Epidermal melanocyte (primary cell): ENCODE results near the gene RNF215.

Experiments
- DNase-seq: peaks from one replicate; pipeline ENCODE4 v3.0.0; 2011; ENCODE audit warnings: low spot score; ENCODE audit not compliant: insufficient read length

Gene RNF215

DNA sequence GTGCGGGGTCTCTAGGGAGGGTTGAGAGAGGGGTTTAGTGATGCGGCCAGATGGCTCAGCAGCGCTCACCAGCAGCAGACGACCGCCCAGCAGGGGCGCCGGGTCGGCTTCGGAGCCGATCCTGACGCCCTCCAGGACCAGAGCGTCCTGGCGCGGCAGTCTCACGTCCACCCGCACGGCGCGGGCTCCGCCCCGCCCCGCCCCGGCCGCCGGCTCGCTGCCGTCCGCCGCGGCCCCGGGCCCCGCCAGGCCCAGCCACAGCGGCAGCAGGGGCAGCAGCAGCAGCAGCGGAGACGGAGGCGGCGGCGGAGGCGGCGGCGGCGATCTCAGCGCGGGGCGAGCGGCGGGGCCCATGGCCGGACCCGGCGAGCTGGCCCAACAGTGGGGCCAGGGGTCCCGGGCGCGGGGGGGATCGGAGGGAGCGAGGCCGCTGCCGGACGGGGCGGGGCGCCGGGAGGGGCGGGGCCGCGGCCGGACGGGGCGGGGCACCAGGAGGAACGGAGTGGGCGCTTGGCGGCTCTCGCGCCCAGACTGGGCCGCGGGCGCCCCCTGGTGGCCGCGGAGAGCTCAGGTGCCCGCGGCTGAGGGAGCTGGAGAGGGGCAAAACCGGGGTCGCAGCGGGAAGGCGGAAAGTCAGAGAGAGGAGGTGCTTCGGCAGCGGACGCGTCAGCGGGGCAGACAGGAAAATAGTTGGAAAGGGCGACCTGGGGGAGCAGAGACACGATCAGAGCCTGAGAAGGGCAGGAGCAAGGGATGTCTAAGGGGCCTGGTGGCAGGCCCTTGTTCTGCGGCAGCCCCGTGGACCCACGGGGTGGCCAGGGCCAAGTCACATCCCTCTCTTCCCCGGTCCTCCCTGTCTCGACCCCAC lies at the start of gene RNF215:
Gene RNF215 (minus strand): TSS at position 452 of the 868 bp plus-strand sequence. CDS start 98 bp downstream, at position 354.
- peak; percentile 89 for DNase-seq

DNA sequence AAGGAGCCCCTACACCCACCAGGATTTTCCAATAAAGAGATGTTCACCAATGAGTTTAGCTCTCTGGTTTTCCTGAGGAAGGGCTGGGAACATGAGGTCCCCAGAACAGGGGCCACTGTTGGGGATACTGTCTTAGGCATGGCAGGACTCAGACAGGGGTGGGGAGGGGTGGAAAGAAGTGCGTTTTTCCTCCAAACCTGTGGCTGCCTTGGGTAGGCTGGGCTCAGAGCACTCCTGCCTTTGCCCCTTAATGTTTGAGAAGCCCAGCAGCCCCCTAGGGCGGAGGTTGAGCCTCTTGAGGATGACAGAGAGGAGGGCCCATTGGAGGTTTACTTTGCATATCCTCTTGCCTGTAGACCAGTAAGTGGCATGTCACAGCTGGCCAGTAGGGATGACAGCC lies 49.0 kb upstream of the RNF215 start:
- DNase-seq, result no peak

DNA sequence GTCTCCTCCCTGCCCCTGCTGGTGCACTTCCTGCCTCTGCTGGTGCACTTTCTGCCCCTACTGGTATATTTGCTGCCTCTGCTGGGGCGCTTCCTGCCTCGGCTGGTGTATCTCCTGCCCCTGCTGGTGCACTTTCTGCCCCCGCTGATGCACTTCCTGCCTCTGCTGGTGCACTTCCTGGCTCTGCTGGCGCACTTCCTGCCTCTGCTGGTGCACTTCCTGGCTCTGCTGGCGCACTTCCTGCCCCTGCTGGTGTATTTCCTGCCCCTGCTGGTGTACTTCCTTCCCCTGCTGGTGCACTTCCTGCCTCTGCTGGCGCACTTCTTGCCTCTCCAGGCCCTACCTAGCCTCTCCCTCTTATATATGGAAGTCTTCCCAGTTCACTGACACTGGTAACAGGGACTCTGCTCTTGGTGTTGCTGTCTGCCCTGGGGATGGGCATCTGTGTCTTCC lies 48.5 kb upstream of the RNF215 start:
- no peak for DNase-seq

DNA sequence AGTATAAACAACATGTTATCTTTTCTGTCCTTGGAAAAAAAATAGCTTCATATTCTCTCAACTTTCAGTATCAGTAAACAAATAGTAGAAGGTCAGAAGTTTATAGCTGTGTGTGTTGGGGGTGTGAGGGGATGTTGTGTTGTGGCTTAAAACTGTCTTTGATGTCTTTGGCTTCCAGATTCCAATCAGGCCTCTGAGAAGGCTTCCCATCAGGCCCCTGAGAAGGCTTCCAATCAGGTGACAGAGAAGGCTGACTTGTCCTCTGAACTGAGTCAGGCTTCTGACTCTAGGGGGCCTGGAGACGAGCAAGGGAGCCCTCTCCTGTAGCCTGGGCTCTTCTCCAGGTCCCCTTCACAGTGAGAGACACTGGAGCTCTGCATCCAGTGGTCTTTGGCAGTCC lies 47.6 kb upstream of the RNF215 start:
- no peak for DNase-seq

DNA sequence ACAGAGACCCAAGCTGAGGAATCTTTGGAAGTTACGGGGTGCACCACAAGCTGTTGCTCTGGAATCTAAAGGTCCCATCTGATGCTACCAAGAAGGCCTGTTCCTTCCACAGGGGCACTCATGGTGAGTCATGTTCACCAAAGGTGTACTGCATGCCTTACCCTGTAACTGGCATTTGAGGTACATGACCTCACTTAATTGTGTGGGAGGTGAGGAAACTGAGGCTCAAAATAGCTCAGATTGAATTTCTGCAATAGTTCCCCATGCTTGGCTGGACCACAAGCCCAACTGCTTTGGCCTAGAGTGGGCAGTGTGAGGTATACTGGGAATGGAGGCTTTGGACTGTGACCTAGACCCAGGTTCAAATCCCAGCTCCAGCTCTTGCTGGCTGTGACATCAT lies 46.6 kb upstream of the RNF215 start:
- DNase-seq, result no peak

DNA sequence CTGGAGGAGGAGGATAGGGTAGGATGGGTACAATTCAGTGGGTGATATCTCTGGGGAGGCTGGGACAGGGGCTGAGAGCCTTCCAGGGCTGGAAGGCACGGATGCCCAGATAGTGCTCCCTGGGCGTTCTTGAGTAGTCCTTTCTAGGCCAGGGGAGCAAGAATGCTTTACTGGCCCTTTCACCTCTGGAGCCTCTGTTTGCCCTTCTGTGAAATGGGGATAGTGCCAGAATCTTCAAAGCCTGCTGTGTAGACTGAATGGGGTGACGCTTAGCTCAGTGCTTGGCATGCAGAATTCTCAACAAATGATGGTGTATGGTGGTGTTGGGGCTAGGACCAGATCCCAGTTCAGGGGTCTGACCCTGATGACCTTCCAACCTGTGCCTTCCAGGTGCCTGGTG lies 46.0 kb upstream of the RNF215 start:
- no peak for DNase-seq

DNA sequence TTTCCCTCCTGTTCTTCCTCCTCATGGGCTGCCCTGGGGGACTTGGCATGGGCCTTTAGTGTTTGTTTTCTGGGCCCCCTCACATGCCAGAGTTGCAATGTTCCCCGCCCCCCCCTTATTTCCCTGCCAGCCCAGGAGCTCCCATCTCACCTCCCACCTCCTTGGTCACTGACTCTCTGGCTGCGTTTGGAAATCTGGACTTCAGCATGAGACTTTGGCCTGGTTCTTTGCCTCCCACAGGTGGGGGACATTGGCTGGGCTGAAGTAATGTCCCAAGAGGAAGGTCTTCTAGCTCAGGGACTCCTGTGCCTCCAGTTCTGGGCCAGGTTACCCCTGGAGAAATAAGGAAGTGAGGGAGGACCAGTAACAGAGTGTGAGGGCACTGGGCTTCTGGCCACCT lies 45.3 kb upstream of the RNF215 start:
- no peak for DNase-seq

DNA sequence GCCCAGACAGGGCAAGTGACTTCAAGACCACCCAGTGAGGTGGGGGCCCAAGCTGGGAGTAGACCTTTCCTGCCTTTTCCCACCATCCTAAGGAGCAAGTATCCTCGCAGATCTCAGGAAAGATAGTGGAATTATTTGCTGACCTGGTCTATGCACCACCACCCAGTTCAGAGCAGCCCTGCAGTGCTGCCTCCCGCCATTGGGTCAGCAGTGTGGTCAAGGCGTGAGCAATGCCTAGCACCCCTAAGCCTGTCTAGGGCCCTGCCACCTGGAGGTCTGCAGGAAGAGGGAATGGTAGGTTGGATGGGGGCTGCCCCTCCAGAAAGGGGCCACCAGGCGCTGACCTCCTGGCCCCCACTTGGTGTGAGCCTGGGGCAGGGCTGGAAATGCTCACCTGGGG lies 44.9 kb upstream of the RNF215 start:
- no peak for DNase-seq

DNA sequence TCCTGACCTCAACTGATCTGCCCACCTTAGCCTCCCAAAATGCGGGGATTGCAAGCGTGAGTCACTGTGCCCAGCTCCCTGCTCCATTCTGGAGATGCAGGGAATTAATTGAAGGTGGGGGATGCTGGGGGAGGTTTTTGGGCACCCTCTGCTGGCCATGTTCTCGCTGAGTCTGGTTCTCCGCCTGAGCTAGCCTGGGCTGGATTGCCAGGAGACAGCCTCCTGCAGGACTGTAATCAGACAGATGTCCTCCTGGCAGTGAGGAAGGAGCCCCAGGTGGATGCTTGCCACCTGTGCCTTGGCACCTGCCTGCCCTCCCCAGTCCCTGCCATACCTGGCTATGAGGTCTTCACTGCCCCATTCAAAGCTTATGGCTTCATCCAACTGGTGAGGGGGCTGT lies 43.7 kb upstream of the RNF215 start:
- no peak for DNase-seq

DNA sequence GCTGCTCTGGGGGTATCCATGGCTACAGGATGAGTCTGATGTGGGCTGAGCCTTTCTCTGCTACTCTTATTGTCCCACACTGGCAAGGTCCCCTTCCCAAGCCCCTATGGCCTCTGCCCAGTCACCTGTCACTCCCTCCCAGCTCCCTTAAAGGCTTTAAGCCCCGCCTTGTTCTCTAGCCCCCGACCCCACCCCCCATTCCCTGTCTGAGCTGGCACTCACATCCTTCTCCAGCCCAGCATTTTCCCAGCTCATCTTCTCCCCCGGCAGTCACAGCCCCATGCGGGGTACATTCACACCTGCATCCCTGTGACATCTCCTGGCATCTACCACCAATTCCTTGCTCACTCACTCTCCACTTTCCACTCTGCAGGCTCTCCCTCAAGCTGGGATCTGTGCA lies 42.7 kb upstream of the RNF215 start:
- DNase-seq, result no peak

DNA sequence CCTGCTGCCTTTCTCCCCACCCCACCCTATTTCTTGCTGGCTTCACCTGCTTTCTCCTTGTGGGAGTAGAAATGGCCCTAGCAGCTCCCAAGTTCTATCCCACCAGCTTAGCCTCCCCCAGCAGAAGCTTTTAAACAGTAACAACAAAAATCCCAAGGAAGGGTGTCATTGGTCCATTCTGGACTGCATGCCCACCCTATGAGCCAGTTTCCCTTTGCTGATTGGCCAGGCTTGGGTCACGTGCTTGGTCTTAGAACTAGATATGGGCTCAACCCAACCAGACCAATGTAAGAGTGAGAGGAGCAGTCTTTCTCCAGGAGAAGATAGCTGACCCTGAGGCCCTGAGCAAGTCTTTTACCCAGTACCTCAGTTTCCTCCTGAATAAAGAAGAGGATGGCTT lies 40.7 kb upstream of the RNF215 start:
- no peak for DNase-seq

DNA sequence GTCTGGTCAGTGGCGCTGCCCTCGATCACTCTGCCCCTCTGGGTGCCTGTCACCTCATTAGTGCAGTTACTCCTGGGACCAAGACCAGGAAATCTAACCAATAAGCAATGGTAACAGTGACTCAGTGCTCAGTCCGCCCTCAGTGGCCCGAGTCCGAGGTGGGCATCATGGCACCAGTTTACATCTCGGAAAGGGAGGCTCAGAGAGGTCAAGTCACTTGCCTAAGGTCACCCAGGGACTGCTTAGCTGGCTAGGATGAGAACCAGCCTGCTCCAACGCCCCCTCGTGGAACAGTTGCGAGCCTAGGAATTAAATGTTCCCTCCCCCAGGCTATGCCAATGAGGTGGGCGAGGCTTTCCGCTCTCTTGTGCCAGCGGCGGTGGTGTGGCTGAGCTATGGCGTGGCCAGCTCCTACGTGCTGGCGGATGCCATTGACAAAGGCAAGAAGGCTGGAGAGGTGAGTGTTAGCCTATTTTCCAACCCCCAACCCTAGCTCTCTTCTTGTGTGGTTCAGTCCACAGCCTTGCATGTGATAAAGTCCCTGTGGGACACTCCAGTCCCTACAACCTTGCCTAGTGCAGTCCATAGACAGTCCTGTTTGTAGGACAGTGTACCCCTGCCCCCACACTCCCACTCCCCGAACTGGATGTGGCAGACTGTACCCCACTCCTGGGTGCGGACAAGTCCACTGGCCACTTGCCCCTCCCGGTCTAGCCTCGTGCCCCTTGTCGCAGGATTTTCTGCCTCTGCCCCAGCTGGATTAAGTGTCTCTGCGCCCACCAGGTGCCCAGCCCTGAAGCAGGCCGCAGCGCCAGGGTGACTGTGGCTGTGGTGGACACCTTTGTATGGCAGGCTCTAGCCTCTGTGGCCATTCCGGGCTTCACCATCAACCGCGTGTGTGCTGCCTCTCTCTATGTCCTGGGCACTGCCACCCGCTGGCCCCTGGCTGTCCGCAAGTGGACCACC lies 39.5 kb upstream of the RNF215 start:
- peak; percentile 59 for DNase-seq

DNA sequence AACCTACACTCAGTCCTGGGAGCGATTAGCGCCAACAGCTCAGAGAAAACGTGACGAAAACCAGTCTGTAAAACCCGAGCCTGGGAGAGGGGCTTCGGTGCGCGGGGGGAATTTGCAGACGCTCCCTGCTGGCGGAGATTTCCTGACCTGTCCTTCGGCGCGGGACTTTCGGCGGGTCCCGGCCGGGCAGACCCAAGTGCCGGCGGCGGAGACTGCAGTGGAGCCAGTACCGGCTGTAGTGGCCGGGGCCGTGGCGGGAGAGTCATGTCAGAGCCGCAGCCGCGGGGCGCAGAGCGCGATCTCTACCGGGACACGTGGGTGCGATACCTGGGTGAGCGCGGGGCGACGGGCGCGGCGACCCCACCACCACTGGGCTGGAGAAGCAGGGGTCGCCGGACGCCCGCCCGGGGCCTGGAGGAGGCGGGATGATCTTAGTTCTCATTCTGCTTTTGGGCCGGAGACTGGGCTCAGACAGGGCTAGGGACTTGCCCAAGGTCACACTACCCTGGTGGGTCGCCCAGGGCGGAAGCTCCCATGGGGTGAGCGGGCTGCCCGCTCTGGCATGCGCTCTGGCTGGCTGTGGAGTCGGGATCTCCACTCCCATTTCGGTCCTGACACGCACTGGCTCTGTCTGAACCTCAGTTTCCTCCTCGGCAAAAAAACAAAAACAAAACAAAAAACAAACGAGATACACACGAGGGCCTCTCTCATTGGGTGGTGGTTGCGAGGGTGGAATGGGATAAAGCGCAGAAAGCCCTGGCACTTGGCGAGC lies 38.6 kb upstream of the RNF215 start, which contains the start of gene MTFP1:
Gene MTFP1 (plus strand): TSS at position 153 of the 772 bp plus-strand sequence. CDS start 112 bp downstream, at position 265.
- DNase-seq, result no peak

DNA sequence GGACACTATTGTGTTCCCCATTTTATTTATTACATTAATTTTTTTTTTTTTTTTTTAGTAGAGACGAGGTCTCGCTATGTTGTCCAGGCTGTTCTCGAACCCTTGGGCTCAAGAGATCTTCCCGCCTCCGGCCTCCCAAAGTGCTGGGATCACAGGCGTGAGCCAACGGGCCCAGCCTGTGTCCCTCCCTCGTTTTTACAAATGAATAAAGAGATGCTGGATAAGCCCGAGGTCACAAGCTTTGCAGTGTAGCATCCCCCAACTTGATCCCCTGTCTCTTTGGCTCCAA lies 38.1 kb upstream of the RNF215 start:
- no peak for DNase-seq

DNA sequence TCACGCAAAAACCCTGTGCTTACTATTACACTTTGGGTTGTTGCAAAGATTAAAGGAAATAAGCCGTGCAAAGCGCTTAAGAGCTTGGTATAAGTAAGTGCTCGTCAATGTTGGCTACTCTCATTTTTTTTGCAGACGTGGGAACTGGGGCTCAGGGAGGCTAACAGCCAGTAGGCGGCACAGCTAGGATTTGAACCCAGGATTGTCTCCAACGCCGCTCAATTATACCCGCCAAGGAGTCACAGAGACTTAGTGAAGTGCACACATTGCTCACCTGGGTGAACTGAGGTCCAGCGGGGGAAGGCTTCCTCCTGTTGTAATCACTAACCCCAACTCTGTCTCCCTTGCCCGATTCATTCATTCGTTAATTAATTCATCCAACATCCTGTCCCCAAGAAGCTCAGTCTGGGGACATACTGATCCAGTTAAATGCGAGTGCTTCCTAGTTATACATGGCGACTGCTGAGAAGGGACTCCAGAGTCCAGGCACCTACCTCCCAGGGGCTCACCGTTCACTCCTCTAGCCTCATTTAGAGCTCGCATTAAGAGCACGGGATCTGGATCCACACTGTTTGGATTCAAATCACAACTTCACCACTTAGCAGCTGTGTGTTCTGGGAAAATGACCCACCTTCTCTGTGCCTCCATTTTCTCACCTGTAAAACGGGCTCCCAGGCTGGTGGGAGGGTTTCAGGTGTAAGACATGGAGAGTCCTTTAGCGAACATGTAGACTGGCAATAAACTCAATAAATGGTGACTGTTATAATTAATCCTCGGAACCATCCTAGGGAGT lies 37.5 kb upstream of the RNF215 start:
- DNase-seq, result no peak

DNA sequence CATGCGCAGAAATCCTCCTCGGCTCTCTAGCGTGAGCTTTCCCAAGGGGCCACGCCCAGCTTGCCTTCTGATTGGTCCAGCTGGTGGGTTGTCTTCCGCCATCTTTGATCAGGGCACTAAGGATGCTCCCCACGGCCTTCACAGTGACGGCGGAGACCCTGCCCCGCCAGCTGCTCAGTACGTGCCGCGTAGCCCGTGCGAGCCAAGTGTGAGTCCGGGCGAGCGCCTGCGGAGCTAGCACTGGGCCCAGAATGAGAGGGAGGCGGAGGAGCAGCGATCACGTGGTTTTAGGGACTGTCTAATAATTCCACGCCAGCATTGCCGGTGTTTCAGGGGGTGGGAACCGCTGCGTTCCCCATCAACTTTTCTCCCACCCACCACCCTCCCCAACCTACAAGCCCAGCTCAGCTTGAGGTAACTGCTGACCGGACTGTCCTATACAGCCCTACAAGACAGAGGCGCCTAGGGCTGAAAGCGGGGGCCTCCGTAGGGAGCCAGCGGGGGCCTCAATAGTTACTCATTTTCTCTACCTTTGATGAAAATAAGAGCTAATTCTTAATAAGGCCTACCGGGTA lies 36.8 kb upstream of the RNF215 start:
- DNase-seq, result peak; percentile 94

DNA sequence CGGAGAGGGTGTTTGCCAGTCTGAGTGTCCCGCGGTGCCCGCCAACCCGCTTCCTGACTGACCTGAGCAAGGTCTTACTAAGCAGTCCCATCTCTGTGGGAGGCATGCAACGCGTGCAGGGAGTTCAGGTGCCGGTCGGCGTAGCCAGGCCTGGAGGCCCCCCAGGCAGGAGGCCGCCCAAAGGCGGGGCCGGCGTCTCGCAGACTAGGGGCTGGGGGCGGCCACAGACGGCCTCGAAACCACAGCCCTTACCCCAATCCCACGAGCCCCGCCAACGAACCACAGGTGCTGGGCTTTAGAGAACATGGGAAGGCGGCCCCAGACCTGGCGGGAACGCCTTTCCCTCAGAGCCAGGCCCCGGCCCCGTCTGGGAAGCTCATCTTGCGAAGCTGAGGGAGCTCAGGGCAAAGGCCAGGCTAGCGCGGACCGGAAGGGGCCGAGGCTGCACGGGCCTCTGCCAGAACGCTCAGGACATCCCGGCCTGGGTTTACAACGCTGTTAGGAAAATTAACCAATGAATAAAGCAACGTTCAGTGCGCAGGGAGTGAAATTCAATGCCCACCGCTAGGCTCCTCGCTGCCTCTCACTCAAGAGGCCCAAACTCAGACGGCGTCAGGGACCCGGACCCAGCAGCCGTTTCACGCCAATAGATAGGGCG lies 36.2 kb upstream of the RNF215 start:
- DNase-seq, result no peak

DNA sequence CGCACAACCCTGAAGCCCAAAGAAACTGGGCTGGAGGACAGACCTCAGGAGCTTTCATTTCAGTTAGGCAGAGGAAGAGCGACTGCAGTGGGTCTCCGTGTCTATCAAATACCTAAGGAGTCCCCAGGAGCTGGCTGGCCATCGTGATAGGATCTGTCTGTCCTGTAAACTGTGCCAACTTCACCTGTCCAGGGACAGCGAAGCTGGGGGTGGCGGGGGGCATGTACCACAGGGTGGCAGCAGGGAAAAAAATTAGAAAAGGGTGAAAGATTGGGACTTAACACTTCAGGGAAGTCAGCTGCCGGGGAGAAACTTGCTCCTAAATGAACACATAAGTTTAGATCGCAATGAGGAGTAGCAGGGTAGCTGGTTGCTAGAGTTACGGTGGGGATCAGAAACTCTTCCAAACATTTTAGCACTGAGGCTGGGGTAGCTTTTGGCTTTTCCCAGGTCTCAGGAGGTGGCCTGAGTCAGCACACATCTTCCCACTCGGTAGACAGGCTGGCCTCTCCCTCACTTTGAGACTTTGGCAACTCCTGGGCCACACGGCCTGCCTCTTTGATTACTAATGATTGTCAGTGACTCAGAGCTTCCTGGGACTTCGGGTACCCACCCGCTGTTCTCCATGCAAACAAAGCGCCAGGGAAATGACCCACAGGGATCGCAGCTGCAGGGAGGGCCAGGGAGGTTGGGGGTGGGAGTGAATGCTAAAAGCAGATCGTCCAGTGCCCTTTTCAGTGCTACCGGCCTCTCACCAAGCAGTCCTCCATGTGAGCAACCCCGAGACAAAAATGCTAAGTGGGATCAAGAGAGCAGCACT lies 35.5 kb upstream of the RNF215 start:
- no peak for DNase-seq
